ENCODE results near the gene PROCR.
A peak's percentile ranks its signal among the peaks of the same experiment; 100 is the strongest.
"Not testable (repeated sequence)": the region's sequence is repeated elsewhere in the genome, so short reads cannot be mapped to it uniquely, and the experiment has no call there.

The PROCR gene

DNA sequence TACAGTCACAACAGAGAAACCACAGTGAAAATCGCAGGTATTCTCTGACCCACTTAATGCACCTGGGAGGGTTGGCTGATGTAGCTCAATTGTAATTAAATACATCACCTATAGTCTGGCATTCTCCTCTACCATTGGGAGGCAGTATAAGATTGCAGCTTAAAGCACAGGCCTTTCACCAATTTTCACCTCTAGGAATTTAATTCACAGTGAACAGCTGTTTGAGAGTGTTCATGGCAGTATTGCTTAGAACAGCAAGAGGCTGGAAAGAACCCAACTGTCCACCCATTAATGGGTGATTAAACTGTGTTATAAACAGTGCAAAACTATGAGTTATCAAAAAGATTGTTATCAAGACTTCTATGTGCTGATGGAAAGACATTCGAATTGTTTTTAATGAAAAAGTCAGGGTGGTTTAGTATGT is 26.7 kb upstream of the PROCR start:
- Histone ChIP-seq H3K36me3 (ENCODE audit: control insufficient read depth, insufficient read depth, low read length) (peaks cover 36% of the 10 kb centered on the region), H3K9ac (ENCODE audit: low read length) (no peak overlapping the region), H3K9me3 (ENCODE audit: control insufficient read depth, insufficient read depth, low read depth, low read length) (no peaks in the 10 kb centered on the region), H3K4me1 (ENCODE audit: control insufficient read depth, insufficient read depth, low read length) (peaks cover 15% of the 10 kb centered on the region), H3K27ac (ENCODE audit: low read depth, low read length) (no peak overlapping the region), H3K27me3 (ENCODE audit: control insufficient read depth, insufficient read depth, low read length) (no peaks in the 10 kb centered on the region), H3K4me3 (ENCODE audit: low read depth, low read length) (no peak overlapping the region)

DNA sequence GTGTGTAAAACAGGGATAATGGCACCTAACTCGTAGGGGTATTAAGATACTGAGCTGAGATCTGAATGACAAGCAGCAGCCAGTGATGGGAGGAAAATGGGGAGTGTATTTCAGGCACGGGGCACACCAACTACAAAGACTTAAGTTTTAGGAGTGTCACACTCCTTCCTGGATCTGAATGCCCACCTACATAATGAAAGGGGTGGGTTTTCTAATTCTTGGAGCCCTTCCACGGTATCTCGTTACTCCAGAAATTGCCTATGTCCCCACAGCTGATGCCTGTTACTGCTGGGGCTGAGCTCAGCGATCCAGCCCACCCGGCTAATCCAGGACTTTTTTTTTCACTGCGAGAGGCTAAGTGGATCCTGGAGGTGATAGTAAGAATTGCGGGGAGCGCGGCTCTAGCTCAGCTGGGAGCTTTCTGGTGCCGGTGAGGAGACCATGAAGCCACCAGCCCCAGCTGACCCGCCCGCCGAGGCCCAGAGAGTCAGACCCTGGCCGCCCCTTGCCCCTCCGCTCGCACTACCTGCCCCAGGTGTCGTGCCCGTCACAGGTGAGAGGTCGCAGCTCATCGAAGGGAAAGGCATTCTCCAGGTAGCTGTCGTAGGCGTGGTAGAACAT is 25.5 kb upstream of the PROCR start:
- Histone ChIP-seq H3K36me3 (ENCODE audit: control insufficient read depth, insufficient read depth, low read length) (peaks cover 28% of the 10 kb centered on the region), H3K27me3 (ENCODE audit: control insufficient read depth, insufficient read depth, low read length) (no peaks in the 10 kb centered on the region), H3K9me3 (ENCODE audit: control insufficient read depth, insufficient read depth, low read depth, low read length) (no peaks in the 10 kb centered on the region), H3K4me1 (ENCODE audit: control insufficient read depth, insufficient read depth, low read length) (peaks cover 15% of the 10 kb centered on the region), H3K27ac (ENCODE audit: low read depth, low read length) (peak overlapping the region; percentile 3; the same call in 1 of the 2 replicates), H3K9ac (ENCODE audit: low read length) (peak overlapping the region; percentile 85), H3K4me3 (ENCODE audit: low read depth, low read length) (peak overlapping the region; percentile 99)

DNA sequence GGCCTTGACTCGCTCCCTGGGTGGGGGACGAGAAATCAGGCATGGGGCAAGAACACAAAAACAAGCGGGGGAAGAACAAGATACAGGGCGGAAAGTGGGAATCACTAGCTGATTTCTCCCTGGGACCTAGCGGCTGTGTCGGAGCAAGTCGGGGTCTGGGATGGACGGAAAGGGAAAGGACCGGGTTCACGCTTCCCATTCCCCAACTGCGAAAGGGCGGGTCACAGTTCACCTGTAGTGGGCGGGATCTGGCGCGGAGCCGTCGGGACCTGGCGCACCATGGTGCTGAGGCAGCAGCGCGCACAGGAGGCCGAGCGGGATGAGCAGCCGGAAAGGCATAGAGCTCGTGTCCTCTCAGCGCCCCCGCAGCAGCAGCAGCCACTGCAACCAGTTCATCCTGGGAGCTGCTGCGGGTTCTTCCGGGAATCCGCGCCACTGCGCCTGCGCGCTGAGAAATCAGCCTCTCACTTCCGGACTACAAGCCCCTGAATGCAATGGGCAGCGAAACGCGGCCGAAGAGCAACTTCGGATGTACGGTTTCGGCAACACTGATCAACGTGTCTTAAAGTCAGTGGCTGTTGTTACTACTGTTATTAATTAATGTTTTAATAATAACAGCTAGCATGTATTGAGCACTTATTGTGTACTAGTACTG is 24.8 kb upstream of the PROCR start, which contains the start of gene EDEM2:
TSS of gene EDEM2 (minus strand) at position 417 of the 655 bp plus-strand sequence. CDS start at position 339, 78 bp downstream.
- H3K4me1 ChIP-seq (ENCODE audit: control insufficient read depth, insufficient read depth, low read length) = peaks cover 15% of the 10 kb centered on the region
- H3K27ac ChIP-seq (ENCODE audit: low read depth, low read length) = peak within 1 kb of the TSS; percentile 42; the same call in 1 of the 2 replicates
- no peaks in the 10 kb centered on the region for H3K9me3 ChIP-seq (ENCODE audit: control insufficient read depth, insufficient read depth, low read depth, low read length)
- peak within 1 kb of the TSS; percentile 99 for H3K4me3 ChIP-seq (ENCODE audit: low read depth, low read length)
- H3K27me3 ChIP-seq (ENCODE audit: control insufficient read depth, insufficient read depth, low read length) = no peaks in the 10 kb centered on the region
- H3K36me3 ChIP-seq (ENCODE audit: control insufficient read depth, insufficient read depth, low read length) = peaks cover 22% of the 10 kb centered on the region; the same call in 1 of the 2 replicates
- H3K9ac ChIP-seq (ENCODE audit: low read length) = peak within 1 kb of the TSS; percentile 85

DNA sequence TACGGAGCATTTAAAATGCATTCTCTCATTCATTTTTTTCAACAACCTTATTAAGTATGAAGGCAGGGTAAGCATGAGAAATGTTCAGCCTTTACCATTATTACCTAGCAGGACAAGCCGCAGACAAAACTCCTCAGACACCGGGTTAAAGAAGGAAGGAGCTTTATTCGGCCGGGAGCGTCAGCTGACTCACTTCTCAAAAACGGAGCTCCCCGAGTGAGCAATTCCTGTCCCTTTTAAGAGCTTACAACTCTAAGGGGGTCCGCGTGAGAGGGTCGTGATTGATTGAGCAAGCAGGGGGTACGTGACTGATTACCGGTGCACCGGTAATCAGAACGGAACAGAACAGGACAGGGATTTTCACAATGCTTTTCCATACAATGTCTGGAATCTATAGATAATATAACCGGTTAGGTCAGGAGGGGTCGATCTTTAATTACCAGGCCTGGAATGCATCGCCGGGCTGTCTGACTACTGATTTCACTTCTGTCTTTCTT is 24.2 kb upstream of the PROCR start:
- H3K27me3 ChIP-seq (ENCODE audit: control insufficient read depth, insufficient read depth, low read length); H3K9me3 ChIP-seq (ENCODE audit: control insufficient read depth, insufficient read depth, low read depth, low read length): not testable (repeated sequence)
- Histone ChIP-seq H3K4me3 (ENCODE audit: low read depth, low read length) (peak overlapping the region; percentile 99), H3K36me3 (ENCODE audit: control insufficient read depth, insufficient read depth, low read length) (peaks cover 19% of the 10 kb centered on the region; the same call in 1 of the 2 replicates), H3K9ac (ENCODE audit: low read length) (peak overlapping the region; percentile 85), H3K4me1 (ENCODE audit: control insufficient read depth, insufficient read depth, low read length) (peaks cover 15% of the 10 kb centered on the region), H3K27ac (ENCODE audit: low read depth, low read length) (peak overlapping the region; percentile 42; the same call in 1 of the 2 replicates)

DNA sequence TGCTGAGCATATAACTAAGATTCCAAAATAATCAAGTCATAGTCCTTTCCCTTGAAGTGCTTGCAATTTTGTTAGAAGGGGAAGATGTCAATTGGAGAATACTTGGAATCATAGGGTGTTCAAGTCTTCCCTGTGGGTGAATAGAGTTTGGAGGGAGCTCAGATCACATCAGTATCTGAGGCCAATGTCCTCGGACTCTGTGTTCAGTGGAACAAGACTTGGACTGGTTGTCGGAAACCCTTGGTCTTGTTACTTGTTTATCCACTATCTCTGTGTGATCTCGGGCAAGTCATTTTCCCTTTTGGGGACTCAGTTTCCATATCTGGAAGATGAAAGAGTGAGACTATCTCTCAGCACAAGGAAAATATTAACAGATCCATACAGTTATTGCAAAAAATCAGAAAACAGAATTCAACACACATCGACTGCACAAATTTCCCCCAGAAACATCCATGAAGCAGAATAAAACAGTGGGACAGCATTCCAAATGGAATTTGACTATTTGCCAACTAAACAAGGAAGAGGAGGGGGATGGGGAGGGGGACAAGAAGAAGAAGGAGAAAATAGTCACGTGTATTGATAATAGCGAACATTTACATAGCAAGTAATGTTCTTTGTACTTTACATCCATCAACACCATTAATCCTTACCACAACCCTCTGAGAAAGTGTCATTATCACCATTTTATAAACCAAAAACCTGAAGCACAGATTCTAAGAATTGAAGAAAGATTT is 20.9 kb upstream of the PROCR start:
- H3K9me3 ChIP-seq (ENCODE audit: control insufficient read depth, insufficient read depth, low read depth, low read length) = peaks cover 4% of the 10 kb centered on the region; the same call in 1 of the 2 replicates
- H3K27ac ChIP-seq (ENCODE audit: low read depth, low read length) = no peak overlapping the region
- peaks cover 11% of the 10 kb centered on the region; the same call in 1 of the 2 replicates for H3K4me1 ChIP-seq (ENCODE audit: control insufficient read depth, insufficient read depth, low read length)
- H3K4me3 ChIP-seq (ENCODE audit: low read depth, low read length) = no peak overlapping the region
- no peaks in the 10 kb centered on the region for H3K36me3 ChIP-seq (ENCODE audit: control insufficient read depth, insufficient read depth, low read length)
- no peak overlapping the region for H3K9ac ChIP-seq (ENCODE audit: low read length)
- H3K27me3 ChIP-seq (ENCODE audit: control insufficient read depth, insufficient read depth, low read length) = no peaks in the 10 kb centered on the region

DNA sequence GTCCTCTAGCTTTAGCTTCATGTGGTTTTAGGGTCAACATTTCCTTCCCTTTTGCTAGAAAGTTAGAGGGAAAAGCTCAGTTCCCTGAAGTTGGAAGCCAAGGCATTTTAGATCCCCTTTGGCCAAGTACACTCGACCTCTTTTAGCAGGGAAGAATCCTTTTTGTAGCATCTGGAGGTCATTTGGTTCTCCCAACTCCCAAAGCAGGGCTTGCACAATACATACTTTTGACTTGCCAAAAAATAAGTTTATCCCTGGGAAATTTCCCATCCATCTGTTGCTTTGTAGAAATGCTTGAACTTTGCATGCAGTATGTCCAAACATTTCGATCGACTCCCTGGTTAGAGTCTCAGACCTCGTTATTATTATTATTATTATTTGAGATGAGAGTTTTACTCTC is 20.1 kb upstream of the PROCR start:
- no peak overlapping the region for H3K4me3 ChIP-seq (ENCODE audit: low read depth, low read length)
- H3K9me3 ChIP-seq (ENCODE audit: control insufficient read depth, insufficient read depth, low read depth, low read length) = peaks cover 4% of the 10 kb centered on the region; the same call in 1 of the 2 replicates
- H3K36me3 ChIP-seq (ENCODE audit: control insufficient read depth, insufficient read depth, low read length) = no peaks in the 10 kb centered on the region
- no peaks in the 10 kb centered on the region for H3K27me3 ChIP-seq (ENCODE audit: control insufficient read depth, insufficient read depth, low read length)
- H3K27ac ChIP-seq (ENCODE audit: low read depth, low read length) = no peak overlapping the region
- H3K9ac ChIP-seq (ENCODE audit: low read length) = no peak overlapping the region
- peaks cover 7% of the 10 kb centered on the region; the same call in 1 of the 2 replicates for H3K4me1 ChIP-seq (ENCODE audit: control insufficient read depth, insufficient read depth, low read length)

DNA sequence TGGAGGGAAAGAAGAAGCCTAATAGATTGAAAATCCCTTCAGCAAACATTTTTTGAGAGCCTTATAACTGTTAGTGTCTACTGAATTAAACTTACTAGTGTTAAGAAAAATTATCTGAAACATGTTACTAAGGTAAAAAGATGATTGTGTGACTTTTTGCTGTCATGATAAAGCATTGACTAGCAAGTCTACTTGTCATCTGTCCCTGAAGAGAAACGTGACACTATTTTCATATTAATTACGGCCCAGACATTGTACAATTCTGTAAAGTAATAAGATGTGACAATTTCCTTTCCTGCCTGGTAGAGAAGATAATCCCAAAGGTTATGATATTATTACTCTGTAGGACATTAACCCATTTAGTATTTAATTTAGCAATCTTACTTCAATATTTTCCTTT is 15.9 kb upstream of the PROCR start:
- no peaks in the 10 kb centered on the region for H3K4me1 ChIP-seq (ENCODE audit: control insufficient read depth, insufficient read depth, low read length)
- no peak overlapping the region for H3K9ac ChIP-seq (ENCODE audit: low read length)
- no peaks in the 10 kb centered on the region for H3K27me3 ChIP-seq (ENCODE audit: control insufficient read depth, insufficient read depth, low read length)
- no peaks in the 10 kb centered on the region for H3K36me3 ChIP-seq (ENCODE audit: control insufficient read depth, insufficient read depth, low read length)
- H3K9me3 ChIP-seq (ENCODE audit: control insufficient read depth, insufficient read depth, low read depth, low read length) = peaks cover 4% of the 10 kb centered on the region; the same call in 1 of the 2 replicates
- no peak overlapping the region for H3K27ac ChIP-seq (ENCODE audit: low read depth, low read length)
- H3K4me3 ChIP-seq (ENCODE audit: low read depth, low read length) = no peak overlapping the region

DNA sequence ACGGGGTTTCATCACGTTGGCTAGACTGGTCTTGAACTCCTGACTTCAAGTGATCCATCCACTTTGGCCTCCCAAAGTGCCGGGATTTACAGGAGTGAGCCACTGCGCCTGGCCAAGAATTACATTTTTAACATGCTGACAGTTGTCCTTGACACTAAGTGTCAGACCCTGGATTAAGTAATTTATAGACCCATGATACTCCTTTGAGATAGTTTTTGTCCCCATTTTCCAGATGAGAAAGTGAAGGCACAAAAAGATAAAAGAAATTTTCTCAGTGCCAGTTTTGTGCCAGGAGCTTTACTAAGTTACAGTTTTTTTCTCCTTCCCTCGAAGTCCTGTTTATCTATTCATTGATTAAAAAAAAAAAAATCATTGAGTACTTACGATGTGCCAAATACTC is 14.9 kb upstream of the PROCR start:
- no peaks in the 10 kb centered on the region for H3K36me3 ChIP-seq (ENCODE audit: control insufficient read depth, insufficient read depth, low read length)
- no peak overlapping the region for H3K4me3 ChIP-seq (ENCODE audit: low read depth, low read length)
- no peaks in the 10 kb centered on the region for H3K27me3 ChIP-seq (ENCODE audit: control insufficient read depth, insufficient read depth, low read length)
- H3K9ac ChIP-seq (ENCODE audit: low read length) = no peak overlapping the region
- peaks cover 4% of the 10 kb centered on the region; the same call in 1 of the 2 replicates for H3K9me3 ChIP-seq (ENCODE audit: control insufficient read depth, insufficient read depth, low read depth, low read length)
- no peak overlapping the region for H3K27ac ChIP-seq (ENCODE audit: low read depth, low read length)
- peaks cover 4% of the 10 kb centered on the region; the same call in 1 of the 2 replicates for H3K4me1 ChIP-seq (ENCODE audit: control insufficient read depth, insufficient read depth, low read length)

DNA sequence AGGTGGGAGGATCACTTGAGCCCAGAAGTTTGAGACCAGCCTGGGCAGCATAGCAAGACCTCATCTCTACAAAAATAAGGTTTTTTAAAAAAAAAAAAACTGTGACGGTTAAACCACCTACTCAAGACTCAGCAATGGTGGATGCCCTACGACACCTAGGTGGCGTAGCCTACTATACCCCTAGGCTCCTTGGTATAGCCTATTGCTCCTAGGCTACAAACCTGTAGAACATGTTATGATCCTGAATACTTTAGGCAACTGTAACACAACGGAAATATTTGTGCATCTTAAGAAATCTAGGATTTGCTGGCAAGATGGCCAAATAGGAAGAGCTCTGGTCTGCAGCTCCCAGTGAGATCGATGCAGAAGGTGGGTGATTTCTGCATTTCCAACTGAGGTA is 11.5 kb upstream of the PROCR start:
- not testable (repeated sequence) for H3K4me3 ChIP-seq (ENCODE audit: low read depth, low read length); H3K27me3 ChIP-seq (ENCODE audit: control insufficient read depth, insufficient read depth, low read length); H3K9ac ChIP-seq (ENCODE audit: low read length); H3K36me3 ChIP-seq (ENCODE audit: control insufficient read depth, insufficient read depth, low read length); H3K9me3 ChIP-seq (ENCODE audit: control insufficient read depth, insufficient read depth, low read depth, low read length); H3K4me1 ChIP-seq (ENCODE audit: control insufficient read depth, insufficient read depth, low read length); H3K27ac ChIP-seq (ENCODE audit: low read depth, low read length)

DNA sequence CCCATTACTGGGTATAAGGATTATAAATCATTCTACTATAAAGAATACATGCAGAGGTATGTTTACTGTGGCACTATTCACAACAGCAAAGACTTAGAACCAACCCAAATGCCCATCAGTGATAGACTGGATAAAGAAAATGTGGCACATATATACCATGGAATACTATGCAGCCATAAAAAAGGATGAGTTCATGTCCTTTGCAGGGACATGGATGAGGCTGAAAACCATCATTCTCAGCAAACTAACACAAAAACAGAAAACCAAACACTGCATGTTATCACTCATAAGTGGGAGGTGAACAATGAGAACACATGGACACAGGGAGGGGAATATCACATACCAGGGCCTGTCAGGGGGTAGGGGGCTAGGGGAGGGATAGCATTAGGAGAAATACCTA is 7.3 kb upstream of the PROCR start:
- H3K9ac ChIP-seq (ENCODE audit: low read length); H3K27me3 ChIP-seq (ENCODE audit: control insufficient read depth, insufficient read depth, low read length); H3K27ac ChIP-seq (ENCODE audit: low read depth, low read length); H3K9me3 ChIP-seq (ENCODE audit: control insufficient read depth, insufficient read depth, low read depth, low read length); H3K36me3 ChIP-seq (ENCODE audit: control insufficient read depth, insufficient read depth, low read length); H3K4me3 ChIP-seq (ENCODE audit: low read depth, low read length): not testable (repeated sequence)
- peaks cover 12% of the 10 kb centered on the region for H3K4me1 ChIP-seq (ENCODE audit: control insufficient read depth, insufficient read depth, low read length)
